CD4-positive, alpha-beta T cell treated with Interleukin-17A for 4 hours (primary cell): ENCODE results near the gene PRSS50.
A peak's percentile ranks its signal among the peaks of the same experiment; 100 is the strongest.

Source experiments
- DNase-seq: peaks from one replicate; pipeline ENCODE4 v3.0.0-alpha.2; 2020; ENCODE audit warnings: mixed read lengths

PRSS50 gene

DNA sequence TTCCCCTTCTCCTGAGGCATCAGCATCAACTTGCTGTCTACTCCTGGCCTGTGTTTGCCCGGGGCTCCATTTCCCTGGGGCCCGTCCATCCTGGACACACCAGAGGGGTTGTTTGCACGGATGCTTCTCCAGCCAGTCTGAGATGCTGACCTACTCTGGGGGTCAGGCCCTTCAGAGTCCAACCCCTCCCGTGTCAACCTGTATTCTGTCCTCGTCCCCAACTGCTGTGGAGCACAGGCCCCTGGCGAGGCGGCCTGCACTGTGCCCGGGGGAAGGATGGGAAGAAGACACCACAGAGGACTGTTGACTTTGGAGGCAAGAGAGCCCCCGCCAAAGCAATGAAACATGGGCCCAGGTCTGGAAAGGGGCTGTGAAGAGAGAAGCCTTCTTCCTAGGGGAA, 50.0 kb downstream of the PRSS50 start:
- no peak for DNase-seq

GRCh38 chr3:46667061-46667621, 50.5 kb downstream of the PRSS50 start:
- DNase-seq, result no peak

GRCh38 chr3:46666453-46666845, 51.2 kb downstream of the PRSS50 start:
- no peak for DNase-seq

DNA sequence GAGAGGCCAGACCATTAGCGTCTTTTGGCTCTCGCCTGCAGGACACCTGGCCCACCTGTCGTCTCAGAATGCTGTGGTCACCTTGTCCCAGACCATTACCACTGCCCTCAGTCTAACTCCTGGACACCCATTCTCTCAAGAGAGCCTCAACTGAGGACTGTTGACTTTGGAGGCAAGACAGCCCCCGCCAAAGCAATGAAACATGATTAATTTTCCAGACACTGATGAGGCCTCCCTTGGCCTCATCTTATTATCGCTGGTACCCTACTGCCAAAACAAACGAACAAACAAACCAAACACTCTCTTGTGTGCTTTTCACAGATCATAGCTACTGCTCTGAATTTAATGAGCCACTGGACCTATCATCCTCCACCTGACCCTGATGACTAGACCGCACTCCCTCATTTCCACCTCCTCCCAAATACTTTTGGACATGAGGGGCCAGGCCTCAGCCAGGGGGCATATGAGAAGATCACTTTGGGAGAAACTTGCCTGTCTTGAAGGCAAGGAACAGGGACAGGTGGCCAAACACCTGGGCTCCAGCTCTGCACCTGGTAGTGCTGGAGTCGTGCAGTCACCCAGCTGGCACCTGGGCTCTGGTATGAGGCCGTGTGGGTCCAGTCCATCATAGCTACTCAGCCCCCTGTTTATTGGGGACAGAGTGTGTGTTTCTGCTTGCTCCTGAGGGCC, 51.8 kb downstream of the PRSS50 start:
- no peak for DNase-seq

GRCh38 chr3:46664971-46665762, 52.5 kb downstream of the PRSS50 start:
- DNase-seq, result no peak

DNA sequence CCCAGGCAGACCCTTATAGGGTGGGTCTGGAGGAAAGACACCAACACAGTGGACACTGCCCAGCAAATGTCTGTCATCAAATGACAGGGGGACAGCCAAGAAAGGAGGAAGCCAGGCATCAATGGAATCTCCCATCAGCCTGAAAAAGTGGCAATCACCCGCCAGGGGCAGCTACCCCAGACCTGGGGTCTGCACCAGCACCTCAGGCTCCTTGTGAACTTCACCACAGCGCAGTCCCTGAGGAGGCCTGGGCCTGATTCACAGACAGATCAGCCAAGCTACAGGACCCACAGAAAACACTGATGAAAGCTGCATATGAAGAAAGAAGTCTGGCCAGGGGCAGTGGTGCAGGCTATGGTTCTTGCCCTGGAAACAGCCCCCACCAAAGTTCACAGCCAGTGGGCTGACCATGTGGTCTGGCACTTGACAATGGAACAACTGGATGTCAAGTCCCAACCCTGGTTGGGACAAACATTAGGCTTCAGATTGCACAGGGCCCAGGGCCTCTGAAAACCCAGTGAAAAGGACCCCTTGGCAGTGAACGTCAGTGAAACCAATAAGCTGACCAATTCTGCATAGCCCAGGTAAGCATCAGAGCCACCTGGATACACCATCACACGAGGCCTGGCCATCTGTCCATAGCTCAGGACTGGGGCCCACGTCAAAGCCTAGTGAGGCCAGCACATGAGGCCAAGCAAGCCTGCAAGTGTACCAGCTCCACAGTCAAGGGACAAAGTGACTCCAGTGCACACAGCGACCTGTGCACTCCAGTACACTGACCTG, 53.3 kb downstream of the PRSS50 start:
- DNase-seq, result no peak

DNA sequence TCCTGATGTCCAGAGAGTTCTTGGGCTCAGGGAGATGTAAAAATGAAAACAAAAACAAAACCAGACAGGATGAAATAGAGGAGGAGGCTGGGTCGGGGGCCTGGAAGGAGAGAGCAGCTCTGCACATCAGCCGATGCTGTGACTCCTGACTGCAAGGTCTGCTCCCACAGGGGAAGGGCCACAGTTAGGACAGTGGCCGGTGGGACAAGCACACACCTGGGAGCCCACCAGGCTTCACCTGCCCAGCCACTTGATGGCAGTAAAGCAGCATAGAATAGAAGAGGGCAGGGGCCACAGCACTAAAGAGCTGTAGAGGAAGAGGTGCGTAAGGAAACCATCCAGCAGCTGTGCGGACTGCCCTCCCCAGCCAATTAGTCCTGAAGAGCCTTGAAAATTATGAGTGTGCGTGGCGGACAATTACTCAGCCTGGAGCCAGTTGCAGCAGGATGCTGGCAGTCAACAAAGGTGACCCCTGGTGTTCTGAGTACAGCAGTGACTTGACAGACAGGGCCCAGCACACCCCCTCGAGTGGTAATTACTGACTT, 54.0 kb downstream of the PRSS50 start:
- peak; percentile 18 for DNase-seq

GRCh38 chr3:46662771-46663551, 54.7 kb downstream of the PRSS50 start:
- DNase-seq, result no peak
